Tibial nerve (tissue), 4 donors: Measurements from ENCODE around the gene THSD4. TPM values are rescaled to one million over a fixed set of nuclear protein-coding genes. Genes with fewer than 3 reads are reported as not detected.

ENCODE experiments used
- DNase-seq, 2 donors: peaks; one replicate each; pipeline ENCODE4 v3.0.0-alpha.2; 2019; ENCODE audit warnings: low spot score in 2 of 2
- H3K27ac ChIP-seq, 4 donors: fragments of 200-600 bp; sonication (generic) in 3 of 4; one replicate each; pipeline ENCODE4 v1.5.1; 2017 to 2019; ENCODE audit warnings: mild to moderate bottlenecking in 1 of 4
- H3K27me3 ChIP-seq, 2 donors: fragments of 200-600 bp; sonication (generic) in 1 of 2; one replicate each; pipeline versions ENCODE4 v1.5.1 to v1.6.0; 2017 to 2019
- H3K36me3 ChIP-seq, 3 donors: fragments of 200-600 bp; sonication (generic); one replicate each; pipeline ENCODE4 v1.5.1; 2018 to 2019
- H3K4me1 ChIP-seq, 4 donors: fragments of 200-600 bp; sonication (generic) in 3 of 4; one replicate each; pipeline ENCODE4 v1.5.1; 2017 to 2019
- H3K4me3 ChIP-seq, 4 donors: fragments of 200-600 bp; sonication (generic) in 3 of 4; one replicate each; pipeline ENCODE4 v1.5.1; 2017 to 2019; ENCODE audit warnings: mild to moderate bottlenecking in 1 of 4, moderate library complexity in 1 of 4
- H3K9me3 ChIP-seq, 4 donors: fragments of 200-600 bp; sonication (generic) in 3 of 4; one replicate each; pipeline ENCODE4 v1.5.1; 2017 to 2019
- EP300 ChIP-seq, 2 donors: sonication (generic); formaldehyde crosslinking; IDR thresholded peaks; one replicate each; pipeline ENCODE4 v1.6.1; 2017; ENCODE audit warnings: antibody characterized with exemption in 2 of 2, mild to moderate bottlenecking in 1 of 2
- POLR2A ChIP-seq, 2 donors: fragments of 450-650 bp; IDR thresholded peaks; one replicate each; pipeline ENCODE4 v1.6.1; 2017; ENCODE audit warnings: antibody characterized with exemption in 2 of 2, mild to moderate bottlenecking in 2 of 2, moderate library complexity in 2 of 2
- WGBS, 2 donors: methylation state at CpG; one replicate each; pipeline ENCODE4 v1.1.5; 2018; 5-methylcytosine and 5-hydroxymethylcytosine counted together
- total RNA-seq, 4 donors: library from RNA; depleted of rRNA; stranded (reverse); fragments of >200 nt; gene quantifications; one replicate each; pipeline ENCODE4 v1.1.0, GENCODE V29; 2016
- TF ChIP-seq, protein P1 (sequence below), 5 experiments: fragments of 200-600 bp in 3 of 5; fragments of 450-650 bp in 2 of 5; sonication (generic) in 3 of 5; IDR thresholded peaks; one replicate each; pipeline ENCODE4 v1.5.1; 2016 to 2019; ENCODE audit warnings: antibody characterized with exemption in 5 of 5, mild to moderate bottlenecking in 3 of 5, moderate library complexity in 2 of 5

Gene THSD4
- total RNA-seq, 4 donors from 2014 or later: 9.6 to 25.1 (median 21.2) TPM

DNA sequence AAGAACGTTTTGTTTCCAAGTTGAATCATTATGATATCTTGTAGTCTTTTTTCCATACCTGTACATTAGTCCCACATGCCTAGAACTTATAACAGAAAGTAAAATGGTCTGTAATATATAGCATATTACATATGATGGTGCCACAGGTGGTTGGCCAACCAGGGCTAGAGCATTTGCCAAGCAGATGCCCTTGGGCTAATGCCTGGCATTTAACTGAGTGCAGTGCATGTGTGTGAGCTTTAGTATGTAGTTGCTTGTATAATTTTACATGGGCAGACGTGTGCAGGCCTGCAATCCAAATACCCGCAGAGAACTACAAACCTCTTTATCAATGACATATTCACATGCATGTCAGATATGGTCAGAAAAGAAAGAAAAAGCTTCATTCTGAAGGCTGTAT is 27.5 kb downstream of the THSD4 start:
- no peak for DNase-seq
- TF ChIP-seq, protein P1, sequence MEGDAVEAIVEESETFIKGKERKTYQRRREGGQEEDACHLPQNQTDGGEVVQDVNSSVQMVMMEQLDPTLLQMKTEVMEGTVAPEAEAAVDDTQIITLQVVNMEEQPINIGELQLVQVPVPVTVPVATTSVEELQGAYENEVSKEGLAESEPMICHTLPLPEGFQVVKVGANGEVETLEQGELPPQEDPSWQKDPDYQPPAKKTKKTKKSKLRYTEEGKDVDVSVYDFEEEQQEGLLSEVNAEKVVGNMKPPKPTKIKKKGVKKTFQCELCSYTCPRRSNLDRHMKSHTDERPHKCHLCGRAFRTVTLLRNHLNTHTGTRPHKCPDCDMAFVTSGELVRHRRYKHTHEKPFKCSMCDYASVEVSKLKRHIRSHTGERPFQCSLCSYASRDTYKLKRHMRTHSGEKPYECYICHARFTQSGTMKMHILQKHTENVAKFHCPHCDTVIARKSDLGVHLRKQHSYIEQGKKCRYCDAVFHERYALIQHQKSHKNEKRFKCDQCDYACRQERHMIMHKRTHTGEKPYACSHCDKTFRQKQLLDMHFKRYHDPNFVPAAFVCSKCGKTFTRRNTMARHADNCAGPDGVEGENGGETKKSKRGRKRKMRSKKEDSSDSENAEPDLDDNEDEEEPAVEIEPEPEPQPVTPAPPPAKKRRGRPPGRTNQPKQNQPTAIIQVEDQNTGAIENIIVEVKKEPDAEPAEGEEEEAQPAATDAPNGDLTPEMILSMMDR (IDR thresholded peaks at IDR 0.05): no peak
- TF ChIP-seq EP300 (IDR thresholded peaks at IDR 0.05) (no peak), POLR2A (IDR thresholded peaks at IDR 0.05) (no peak)
- H3K27ac ChIP-seq: no peak overlapping the region
- no peak overlapping the region for H3K4me3 ChIP-seq
- H3K4me1 ChIP-seq: peaks cover 0 to 5% (median 0%) of the 10 kb centered on the region in 4 donors
- no peaks in the 10 kb centered on the region for H3K27me3 ChIP-seq
- 84 to 85% methylated on average over 3 of the region's 3 CpGs for WGBS, 2 donors
- H3K9me3 ChIP-seq: no peaks in the 10 kb centered on the region
- H3K36me3 ChIP-seq: no peaks in the 10 kb centered on the region

DNA sequence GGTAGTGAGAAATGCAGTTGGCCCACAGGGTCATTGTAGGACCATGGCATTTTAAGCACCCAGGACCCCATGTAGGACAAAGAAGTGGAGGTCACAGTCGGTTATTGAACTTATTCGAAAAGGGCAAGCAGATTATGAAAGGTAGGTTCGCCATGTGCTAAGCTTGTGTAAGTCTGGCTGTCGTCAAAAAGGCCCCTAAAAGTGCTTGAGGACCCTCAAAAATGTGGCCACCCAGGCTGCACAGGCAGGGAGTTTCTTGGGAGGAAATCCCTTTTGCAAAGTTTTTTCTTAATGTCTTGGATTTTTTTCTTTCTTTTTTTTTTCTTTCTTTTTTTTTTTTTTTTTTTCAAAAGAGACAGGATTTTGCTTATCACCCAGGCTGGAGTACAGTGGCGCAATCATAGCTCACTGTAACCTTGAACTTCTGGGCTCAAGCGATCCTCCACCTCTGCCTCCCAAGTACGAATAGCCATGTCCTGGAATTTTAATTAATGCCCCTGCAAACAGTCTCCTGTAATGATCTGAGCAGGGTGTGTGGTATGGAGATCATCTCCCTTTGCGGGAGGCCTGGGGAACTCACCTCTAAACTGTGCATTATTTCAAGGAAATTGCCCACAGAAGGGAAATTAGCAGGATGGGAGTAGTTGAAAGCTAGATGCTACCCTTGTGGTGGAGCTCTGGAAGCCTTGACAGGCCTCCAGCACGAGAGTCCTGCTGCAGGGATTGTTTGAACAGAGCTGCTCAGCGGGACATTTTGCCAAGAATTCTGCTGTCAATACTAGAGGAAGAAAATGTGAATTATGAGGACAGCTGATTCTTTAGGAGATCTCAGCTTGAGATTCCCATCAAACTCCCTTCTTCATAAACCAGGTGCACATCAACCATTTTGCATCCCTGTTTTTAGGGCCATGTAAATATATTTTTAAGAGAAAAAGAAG is 28.4 kb downstream of the THSD4 start:
- Histone ChIP-seq H3K4me1 (peaks cover 0 to 5% (median 0%) of the 10 kb centered on the region in 4 donors), H3K27ac (no peak overlapping the region), H3K36me3 (no peaks in the 10 kb centered on the region), H3K9me3 (no peaks in the 10 kb centered on the region), H3K27me3 (no peaks in the 10 kb centered on the region), H3K4me3 (no peak overlapping the region)
- no peak for DNase-seq
- 71 to 73% methylated on average over 10 of the region's 10 CpGs for WGBS, 2 donors
- TF ChIP-seq EP300 (IDR thresholded peaks at IDR 0.05) (no peak), POLR2A (IDR thresholded peaks at IDR 0.05) (no peak)
- TF ChIP-seq, protein P1 (IDR thresholded peaks at IDR 0.05): no peak

DNA sequence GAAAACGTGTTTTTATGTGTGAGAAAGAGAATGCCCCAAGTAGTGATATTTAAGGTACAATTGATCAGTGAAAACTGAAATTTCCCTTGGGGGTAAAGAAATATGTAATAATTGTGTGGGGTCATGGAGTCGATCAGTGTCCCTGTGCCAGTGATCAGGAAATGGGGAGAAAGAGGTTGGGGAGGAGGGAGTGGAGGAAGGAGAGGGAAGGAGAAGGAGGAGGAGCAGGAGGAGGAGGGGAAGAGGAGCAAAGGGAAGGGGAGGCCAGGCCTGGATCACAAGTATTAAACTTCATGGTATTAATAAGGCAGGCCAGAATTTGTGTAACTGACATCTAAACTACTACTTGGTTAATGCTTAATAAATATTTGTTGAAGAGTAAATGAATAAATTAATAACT is 30.4 kb downstream of the THSD4 start:
- no peak for DNase-seq
- 69 to 77% methylated on average over 2 of the region's 2 CpGs for WGBS, 2 donors

DNA sequence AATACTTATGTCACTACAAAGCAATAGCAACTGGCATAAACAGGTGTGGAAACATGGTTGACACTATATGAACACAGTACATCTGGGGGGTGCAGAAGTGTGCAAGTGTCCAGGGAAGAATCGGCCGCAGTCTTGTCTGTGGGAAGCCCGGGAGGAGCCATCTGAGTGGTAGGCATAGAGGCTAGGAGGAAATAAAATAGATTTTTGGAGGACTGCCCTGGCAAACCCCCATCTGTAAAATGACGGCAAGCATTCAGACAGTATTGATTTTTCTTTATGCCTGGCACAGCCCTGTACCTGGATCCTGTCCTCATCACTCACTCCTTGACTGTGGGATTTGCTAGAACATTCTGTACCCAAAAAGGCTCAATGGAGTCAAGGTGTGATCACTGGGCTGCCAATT is 31.3 kb downstream of the THSD4 start:
- DNase-seq: no peak
- TF ChIP-seq EP300 (IDR thresholded peaks at IDR 0.05) (no peak), POLR2A (IDR thresholded peaks at IDR 0.05) (no peak)
- TF ChIP-seq, protein P1 (IDR thresholded peaks at IDR 0.05): no peak
- Histone ChIP-seq H3K27me3 (no peaks in the 10 kb centered on the region), H3K36me3 (no peaks in the 10 kb centered on the region), H3K4me3 (no peak overlapping the region), H3K9me3 (no peaks in the 10 kb centered on the region), H3K4me1 (peaks cover 0 to 14% (median 0%) of the 10 kb centered on the region in 4 donors), H3K27ac (no peak overlapping the region)
- WGBS, 2 donors: 79 to 85% methylated on average over 4 of the region's 4 CpGs

More for the DNA sequence above, 30.4 kb downstream of the THSD4 start:
- Histone ChIP-seq H3K36me3 (no peaks in the 10 kb centered on the region), H3K4me3 (no peak overlapping the region), H3K4me1 (peaks cover 0 to 14% (median 0%) of the 10 kb centered on the region in 4 donors), H3K27me3 (no peaks in the 10 kb centered on the region), H3K27ac (no peak overlapping the region), H3K9me3 (no peaks in the 10 kb centered on the region)
- TF ChIP-seq EP300 (IDR thresholded peaks at IDR 0.05) (no peak), POLR2A (IDR thresholded peaks at IDR 0.05) (no peak)
- TF ChIP-seq, protein P1 (IDR thresholded peaks at IDR 0.05): no peak

DNA sequence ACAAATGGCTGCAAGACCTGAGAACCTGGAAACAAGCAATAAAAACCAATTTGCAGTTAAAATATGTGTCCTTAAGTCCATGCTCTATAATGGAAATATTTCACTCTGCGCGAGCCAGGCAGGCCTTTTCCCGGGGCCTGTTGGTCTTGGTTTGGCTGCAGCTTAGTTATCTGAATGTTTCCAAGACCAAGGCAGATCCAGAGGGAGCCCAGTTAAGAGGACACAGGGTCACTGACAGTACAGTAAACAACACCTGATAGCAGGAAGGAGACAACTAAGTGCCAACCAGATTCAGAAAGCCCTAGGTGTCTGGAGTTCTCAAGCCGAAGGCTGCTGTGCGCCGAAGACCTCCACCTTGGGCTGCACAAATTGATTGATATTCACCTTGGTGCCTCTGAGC is 32.8 kb downstream of the THSD4 start:
- DNase-seq: no peak
- 89 to 90% methylated on average over 6 of the region's 6 CpGs for WGBS, 2 donors
- no peak overlapping the region for H3K27ac ChIP-seq
- no peaks in the 10 kb centered on the region for H3K9me3 ChIP-seq
- no peaks in the 10 kb centered on the region for H3K36me3 ChIP-seq
- H3K27me3 ChIP-seq: no peaks in the 10 kb centered on the region
- TF ChIP-seq EP300 (IDR thresholded peaks at IDR 0.05): no peak
- TF ChIP-seq, protein P1 (IDR thresholded peaks at IDR 0.05): no peak
- no peak for TF ChIP-seq POLR2A (IDR thresholded peaks at IDR 0.05)
- H3K4me1 ChIP-seq: peaks cover 0 to 14% (median 0%) of the 10 kb centered on the region in 4 donors
- H3K4me3 ChIP-seq: no peak overlapping the region
